Cardiac muscle cell (in vitro differentiated cells and primary cell): ENCODE results near the gene AGAP3. TPM values are rescaled to one million over a fixed set of nuclear protein-coding genes. Genes with fewer than 3 reads are reported as not detected.

ENCODE experiments used
- DNase-seq, 2 donors: peaks; one replicate each; pipeline versions ENCODE4 v3.0.0 to v3.0.0-alpha.2; 2010 to 2017; ENCODE audit warnings: low read depth in 1 of 2, low spot score in 1 of 2
- H3K27ac ChIP-seq: fragments of 200-600 bp; sonication (generic); 2 replicates; pipeline ENCODE4 v1.5.1; 2016
- H3K27me3 ChIP-seq: fragments of 200-600 bp; sonication (generic); 2 replicates; pipeline ENCODE4 v1.6.0; 2016; ENCODE audit warnings: control low read depth
- H3K36me3 ChIP-seq: fragments of 200-600 bp; sonication (generic); 2 replicates; pipeline ENCODE4 v1.5.1; 2016; ENCODE audit warnings: control low read depth
- H3K4me1 ChIP-seq: fragments of 200-600 bp; sonication (generic); 2 replicates; pipeline ENCODE4 v1.8.1; 2017; ENCODE audit warnings: low read depth, mild to moderate bottlenecking, mixed run types
- H3K4me3 ChIP-seq: fragments of 200-600 bp; sonication (generic); 2 replicates; pipeline ENCODE4 v1.5.1; 2016; ENCODE audit warnings: mild to moderate bottlenecking
- H3K9me3 ChIP-seq: fragments of 200-600 bp; sonication (generic); 2 replicates; pipeline ENCODE4 v1.5.1; 2017; ENCODE audit warnings: low read depth, mild to moderate bottlenecking, control low read depth
- CTCF ChIP-seq: IDR thresholded peaks from 2 replicates; pipeline ENCODE4 v1.5.1; 2012; ENCODE audit warnings: low read depth, mild to moderate bottlenecking, low read length
- polyA plus RNA-seq: library from polyadenylated mRNA; unstranded; fragments of >200 nt; fragmentation: Nextera tagmentation; extraction: Ambion mirVana; gene quantifications from 2 replicates; pipeline ENCODE4 v1.2.1, GENCODE V29; 2016
- total RNA-seq: library from RNA; depleted of rRNA; stranded (reverse); fragments of >200 nt; gene quantifications from 2 replicates; pipeline ENCODE4 v1.2.3, GENCODE V29; 2016

AGAP3 gene
- total and polyA plus RNA-seq, 2 experiments from 2014 or later, result 106 to 115 TPM

GRCh38 chr7:151181011-151181431 lies 94.7 kb downstream of the AGAP3 start:
- no peaks in the 10 kb centered on the region for H3K36me3 ChIP-seq
- no peaks in the 10 kb centered on the region for H3K4me1 ChIP-seq
- no peak overlapping the region for H3K4me3 ChIP-seq
- no peak for TF ChIP-seq CTCF
- DNase-seq, result no peak
- no peak overlapping the region for H3K27ac ChIP-seq
- no peaks in the 10 kb centered on the region for H3K9me3 ChIP-seq
- peaks cover 18% of the 10 kb centered on the region for H3K27me3 ChIP-seq

GRCh38 chr7:151185762-151186639 lies 99.7 kb downstream of the AGAP3 start:
- Histone ChIP-seq H3K27ac (no peak overlapping the region), H3K4me1 (peaks cover 12% of the 10 kb centered on the region), H3K9me3 (no peaks in the 10 kb centered on the region), H3K36me3 (no peaks in the 10 kb centered on the region), H3K27me3 (peaks cover 6% of the 10 kb centered on the region), H3K4me3 (no peak overlapping the region)
- no peak for TF ChIP-seq CTCF
- DNase-seq, result no peak

- H3K4me1 ChIP-seq, result peaks cover 12% of the 10 kb centered on the region
- H3K27me3 ChIP-seq, result peaks cover 8% of the 10 kb centered on the region
- peak within 1 kb of the TSS; percentile 32 for H3K27ac ChIP-seq
- no peak for DNase-seq
- H3K9me3 ChIP-seq, result no peaks in the 10 kb centered on the region
- no peaks in the 10 kb centered on the region for H3K36me3 ChIP-seq
- no peak for TF ChIP-seq CTCF
- no peak within 1 kb of the TSS for H3K4me3 ChIP-seq
Measured at GRCh38 chr7:151186640-151187408, 100.5 kb downstream of the AGAP3 start, which contains the start of gene ASB10. Gene ASB10 (minus strand): TSS chr7:151187250. CDS start chr7:151187130, 120 bp downstream.

GRCh38 chr7:151187409-151188251 lies 101.4 kb downstream of the AGAP3 start:
- peaks cover 12% of the 10 kb centered on the region for H3K4me1 ChIP-seq
- no peak for TF ChIP-seq CTCF
- no peaks in the 10 kb centered on the region for H3K9me3 ChIP-seq
- H3K27me3 ChIP-seq, result peaks cover 8% of the 10 kb centered on the region
- peak overlapping the region; percentile 32 for H3K27ac ChIP-seq
- H3K36me3 ChIP-seq, result no peaks in the 10 kb centered on the region
- DNase-seq, result no peak
- no peak overlapping the region for H3K4me3 ChIP-seq

GRCh38 chr7:151188252-151188542 lies 101.9 kb downstream of the AGAP3 start:
- no peak for TF ChIP-seq CTCF
- Histone ChIP-seq H3K27me3 (peaks cover 8% of the 10 kb centered on the region), H3K9me3 (no peaks in the 10 kb centered on the region), H3K4me1 (peaks cover 12% of the 10 kb centered on the region), H3K36me3 (no peaks in the 10 kb centered on the region), H3K4me3 (no peak overlapping the region), H3K27ac (no peak overlapping the region)
- DNase-seq, result no peak
